GM12892 (cell line): ENCODE measurements around the gene HEBP1.

Experiments
- POLR2A ChIP-seq: IDR thresholded peaks from 2 replicates; pipeline ENCODE4 v1.6.1; 2011; ENCODE audit warnings: low read depth, low read length, control low read depth
- POLR2AphosphoS5 ChIP-seq: IDR thresholded peaks from 2 replicates; pipeline ENCODE4 v1.6.1; 2011; ENCODE audit warnings: low read depth, low read length, control low read depth

DNA sequence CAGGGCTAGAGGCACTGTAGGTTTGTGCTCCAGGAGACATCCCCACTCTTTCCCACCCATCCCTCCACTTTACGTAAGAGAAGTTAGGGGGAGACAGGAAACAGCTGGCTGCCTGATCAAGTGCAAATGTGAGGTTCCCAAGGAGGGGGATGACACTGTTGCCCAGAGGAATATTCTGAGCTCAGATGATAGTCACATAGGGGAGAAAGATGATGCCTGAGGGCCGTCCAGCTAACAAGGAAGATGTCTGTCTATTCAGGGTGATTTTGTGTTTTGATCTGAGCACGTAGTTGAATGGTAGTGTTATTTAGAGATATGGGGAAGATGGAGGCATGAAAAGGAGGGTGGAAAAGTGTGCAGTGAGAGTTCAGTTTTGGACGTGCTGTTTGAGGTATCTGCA is 34.2 kb downstream of the HEBP1 start:
- TF ChIP-seq POLR2A (no peak), POLR2AphosphoS5 (no peak)
